ENCODE results near the gene CCDC188. TPM values are rescaled to one million over a fixed set of nuclear protein-coding genes. Genes with fewer than 3 reads are reported as not detected.

The CCDC188 gene
- polyA plus RNA-seq, 1 donor, result 2.7 TPM

DNA sequence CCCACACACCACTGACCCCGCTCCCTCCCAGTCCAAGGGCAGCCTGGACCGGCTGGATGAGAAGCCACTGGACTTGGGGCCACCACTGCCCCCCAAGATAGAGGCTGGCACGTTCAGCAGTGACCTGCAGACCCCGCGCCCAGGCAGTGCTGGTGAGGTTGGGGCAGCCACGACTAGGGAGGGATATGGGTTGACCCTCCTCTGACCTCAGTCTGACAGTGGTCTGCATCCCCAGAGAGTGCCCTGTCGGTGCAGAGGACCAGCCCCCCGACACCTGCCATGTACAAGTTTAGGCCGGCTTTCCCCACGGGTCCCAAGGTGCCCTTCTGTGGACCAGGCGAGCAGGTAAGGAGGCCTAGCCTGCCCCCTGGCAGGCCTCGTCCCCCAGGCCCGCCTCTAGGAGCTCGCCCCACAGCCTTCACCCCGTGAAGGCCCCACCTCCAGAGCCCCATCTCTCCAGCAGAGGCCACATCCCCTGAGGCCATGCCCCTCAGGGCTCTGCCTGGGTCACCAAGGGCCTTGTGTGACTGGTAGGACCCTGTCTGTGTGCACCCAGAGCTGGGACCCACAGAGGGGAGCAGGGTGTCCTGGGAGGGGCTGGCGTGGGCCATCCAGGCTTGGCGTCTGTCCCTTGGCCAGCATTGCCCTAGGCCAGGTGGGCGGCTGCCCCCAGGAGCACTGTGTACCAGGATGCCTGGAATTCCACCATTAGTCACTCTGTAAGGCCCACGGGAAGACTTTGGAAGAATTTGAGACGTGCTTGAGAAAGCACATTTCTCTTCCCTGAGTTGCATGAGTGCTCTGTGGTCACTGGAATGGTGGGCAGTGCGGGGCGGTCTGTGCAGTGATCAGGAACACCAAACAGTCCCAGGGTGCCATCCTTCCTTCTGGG is 9.4 kb downstream of the CCDC188 start:
- no CpG with 5 or more reads among the region's 22 CpGs for WGBS (ENCODE audit: insufficient coverage, low lambda C conversion rate)
- H3K9me3 ChIP-seq (ENCODE audit: control insufficient read depth, low read depth, low read length), result no peaks in the 10 kb centered on the region
- H3K27ac ChIP-seq (ENCODE audit: low read length), result no peak overlapping the region
- H3K27me3 ChIP-seq (ENCODE audit: control insufficient read depth, insufficient read depth, low read length), result no peaks in the 10 kb centered on the region
- peaks cover 35% of the 10 kb centered on the region for H3K36me3 ChIP-seq (ENCODE audit: control insufficient read depth, insufficient read depth, low read length)
- H3K4me3 ChIP-seq (ENCODE audit: low read length), result no peak overlapping the region
- peaks cover 2% of the 10 kb centered on the region for H3K4me1 ChIP-seq (ENCODE audit: control insufficient read depth, insufficient read depth, low read length)
- no peak for DNase-seq

- Histone ChIP-seq H3K4me3 (ENCODE audit: low read length) (no peak overlapping the region), H3K36me3 (ENCODE audit: control insufficient read depth, insufficient read depth, low read length) (peaks cover 33% of the 10 kb centered on the region), H3K4me1 (ENCODE audit: control insufficient read depth, insufficient read depth, low read length) (no peaks in the 10 kb centered on the region), H3K27me3 (ENCODE audit: control insufficient read depth, insufficient read depth, low read length) (no peaks in the 10 kb centered on the region), H3K27ac (ENCODE audit: low read length) (no peak overlapping the region), H3K9me3 (ENCODE audit: control insufficient read depth, low read depth, low read length) (no peaks in the 10 kb centered on the region)
- no peak for DNase-seq
- WGBS (ENCODE audit: insufficient coverage, low lambda C conversion rate), result no CpG with 5 or more reads among the region's 17 CpGs
Measured at GRCh38 chr22:20140521-20140964, 10.3 kb downstream of the CCDC188 start.

DNA sequence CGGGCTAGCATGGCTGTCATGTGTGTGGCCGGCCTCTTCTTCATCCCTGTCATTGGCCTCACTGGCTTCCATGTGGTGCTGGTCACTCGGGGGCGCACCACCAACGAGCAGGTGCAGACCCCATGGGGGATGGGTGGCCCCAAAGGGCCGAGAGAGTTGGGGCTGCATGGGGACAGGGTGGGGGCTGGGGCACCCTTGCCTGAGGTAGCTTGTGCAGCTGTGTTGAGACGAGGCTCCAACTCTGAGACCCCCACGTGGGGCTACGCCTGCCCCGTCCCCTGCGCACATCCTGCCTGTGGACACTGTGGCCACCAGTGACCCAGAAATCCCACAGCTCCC is 10.8 kb downstream of the CCDC188 start:
- Histone ChIP-seq H3K4me1 (ENCODE audit: control insufficient read depth, insufficient read depth, low read length) (no peaks in the 10 kb centered on the region), H3K9me3 (ENCODE audit: control insufficient read depth, low read depth, low read length) (no peaks in the 10 kb centered on the region), H3K4me3 (ENCODE audit: low read length) (no peak overlapping the region), H3K36me3 (ENCODE audit: control insufficient read depth, insufficient read depth, low read length) (peaks cover 32% of the 10 kb centered on the region), H3K27ac (ENCODE audit: low read length) (no peak overlapping the region), H3K27me3 (ENCODE audit: control insufficient read depth, insufficient read depth, low read length) (no peaks in the 10 kb centered on the region)
- WGBS (ENCODE audit: insufficient coverage, low lambda C conversion rate), result no CpG with 5 or more reads among the region's 11 CpGs
- DNase-seq, result no peak

- no peak overlapping the region for H3K4me3 ChIP-seq (ENCODE audit: low read length)
- WGBS (ENCODE audit: insufficient coverage, low lambda C conversion rate), result no CpG with 5 or more reads among the region's 36 CpGs
- H3K27ac ChIP-seq (ENCODE audit: low read length), result no peak overlapping the region
- no peaks in the 10 kb centered on the region for H3K4me1 ChIP-seq (ENCODE audit: control insufficient read depth, insufficient read depth, low read length)
- no peaks in the 10 kb centered on the region for H3K27me3 ChIP-seq (ENCODE audit: control insufficient read depth, insufficient read depth, low read length)
- H3K36me3 ChIP-seq (ENCODE audit: control insufficient read depth, insufficient read depth, low read length), result peaks cover 32% of the 10 kb centered on the region
- H3K9me3 ChIP-seq (ENCODE audit: control insufficient read depth, low read depth, low read length), result no peaks in the 10 kb centered on the region
- no peak for DNase-seq
Measured at GRCh38 chr22:20139391-20140106, 11.3 kb downstream of the CCDC188 start.

DNA sequence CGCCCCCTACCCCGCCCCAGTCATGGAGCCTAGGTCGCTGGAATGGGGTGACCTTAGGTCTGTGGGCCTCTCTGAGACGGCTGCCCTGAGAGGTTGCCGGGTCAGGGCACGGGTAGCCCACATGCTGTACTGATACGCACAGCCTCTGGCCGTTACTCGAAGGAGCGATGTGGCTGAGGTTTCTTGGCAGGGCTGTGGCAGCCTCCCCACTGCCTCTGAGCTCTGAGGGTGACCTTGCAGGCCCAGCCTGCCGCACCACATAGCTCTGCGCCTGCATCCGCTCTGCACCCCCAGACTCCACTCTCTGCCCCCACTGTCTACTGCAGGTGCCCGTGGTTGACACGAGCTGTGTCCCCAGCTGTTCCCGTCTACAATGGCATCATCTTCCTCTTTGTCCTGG is 12.0 kb downstream of the CCDC188 start:
- Histone ChIP-seq H3K27me3 (ENCODE audit: control insufficient read depth, insufficient read depth, low read length) (no peaks in the 10 kb centered on the region), H3K36me3 (ENCODE audit: control insufficient read depth, insufficient read depth, low read length) (peaks cover 32% of the 10 kb centered on the region), H3K4me3 (ENCODE audit: low read length) (no peak overlapping the region), H3K4me1 (ENCODE audit: control insufficient read depth, insufficient read depth, low read length) (peaks cover 2% of the 10 kb centered on the region), H3K9me3 (ENCODE audit: control insufficient read depth, low read depth, low read length) (no peaks in the 10 kb centered on the region), H3K27ac (ENCODE audit: low read length) (no peak overlapping the region)
- DNase-seq, result no peak
- no CpG with 5 or more reads among the region's 16 CpGs for WGBS (ENCODE audit: insufficient coverage, low lambda C conversion rate)

GRCh38 chr22:20138417-20138738 is 12.5 kb downstream of the CCDC188 start:
- no peaks in the 10 kb centered on the region for H3K9me3 ChIP-seq (ENCODE audit: control insufficient read depth, low read depth, low read length)
- H3K4me3 ChIP-seq (ENCODE audit: low read length), result no peak overlapping the region
- H3K27ac ChIP-seq (ENCODE audit: low read length), result no peak overlapping the region
- DNase-seq, result no peak
- H3K4me1 ChIP-seq (ENCODE audit: control insufficient read depth, insufficient read depth, low read length), result peaks cover 4% of the 10 kb centered on the region
- WGBS (ENCODE audit: insufficient coverage, low lambda C conversion rate), result no CpG with 5 or more reads among the region's 4 CpGs
- H3K27me3 ChIP-seq (ENCODE audit: control insufficient read depth, insufficient read depth, low read length), result no peaks in the 10 kb centered on the region
- H3K36me3 ChIP-seq (ENCODE audit: control insufficient read depth, insufficient read depth, low read length), result peaks cover 32% of the 10 kb centered on the region

DNA sequence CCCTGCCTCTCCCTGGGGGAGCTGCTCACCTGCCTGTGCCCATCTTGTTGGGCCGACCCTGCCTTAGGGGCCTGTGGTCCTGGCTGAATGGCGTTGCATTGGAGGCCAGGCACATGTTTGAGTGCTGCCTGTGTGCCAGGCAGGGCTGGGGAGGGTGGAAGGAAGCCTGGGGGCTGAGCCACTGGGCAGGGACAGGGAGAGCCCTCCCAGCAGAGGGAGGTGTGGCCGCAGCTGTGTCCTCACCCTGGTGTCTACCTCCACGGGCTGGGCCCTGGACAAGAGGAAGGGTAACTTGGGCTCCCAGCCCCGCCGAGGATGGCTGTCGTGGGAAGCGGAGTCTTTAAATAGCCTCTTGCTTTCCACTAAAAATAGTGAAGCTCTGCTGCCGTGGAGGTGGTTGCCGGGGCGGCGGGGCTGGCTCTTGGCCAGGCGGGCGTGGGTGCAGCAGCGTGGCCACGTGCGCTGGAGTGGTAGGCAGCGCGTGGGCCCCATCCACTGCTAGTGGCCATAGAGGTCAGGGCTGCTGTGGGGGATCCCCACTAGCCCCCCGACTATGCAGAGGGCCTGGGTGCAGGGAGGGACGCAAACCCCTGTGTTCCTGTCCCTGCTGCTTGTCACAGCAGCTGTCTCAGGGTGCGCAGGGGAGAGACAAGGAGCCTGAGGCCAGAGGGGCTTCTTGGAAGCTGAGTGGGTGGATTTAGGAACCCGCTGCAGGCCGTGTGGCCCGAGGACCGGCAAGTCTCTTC is 13.0 kb downstream of the CCDC188 start:
- no peak for DNase-seq
- Histone ChIP-seq H3K36me3 (ENCODE audit: control insufficient read depth, insufficient read depth, low read length) (peaks cover 32% of the 10 kb centered on the region), H3K9me3 (ENCODE audit: control insufficient read depth, low read depth, low read length) (no peaks in the 10 kb centered on the region), H3K27ac (ENCODE audit: low read length) (no peak overlapping the region), H3K27me3 (ENCODE audit: control insufficient read depth, insufficient read depth, low read length) (no peaks in the 10 kb centered on the region), H3K4me1 (ENCODE audit: control insufficient read depth, insufficient read depth, low read length) (peaks cover 6% of the 10 kb centered on the region), H3K4me3 (ENCODE audit: low read length) (no peak overlapping the region)
- no CpG with 5 or more reads among the region's 26 CpGs for WGBS (ENCODE audit: insufficient coverage, low lambda C conversion rate)

GRCh38 chr22:20137113-20137512 is 13.7 kb downstream of the CCDC188 start:
- Histone ChIP-seq H3K36me3 (ENCODE audit: control insufficient read depth, insufficient read depth, low read length) (peaks cover 27% of the 10 kb centered on the region), H3K9me3 (ENCODE audit: control insufficient read depth, low read depth, low read length) (no peaks in the 10 kb centered on the region), H3K4me1 (ENCODE audit: control insufficient read depth, insufficient read depth, low read length) (peaks cover 11% of the 10 kb centered on the region), H3K27me3 (ENCODE audit: control insufficient read depth, insufficient read depth, low read length) (no peaks in the 10 kb centered on the region), H3K27ac (ENCODE audit: low read length) (no peak overlapping the region), H3K4me3 (ENCODE audit: low read length) (no peak overlapping the region)
- WGBS (ENCODE audit: insufficient coverage, low lambda C conversion rate), result no CpG with 5 or more reads among the region's 13 CpGs
- DNase-seq, result no peak

- WGBS (ENCODE audit: insufficient coverage, low lambda C conversion rate), result no CpG with 5 or more reads among the region's 5 CpGs
- Histone ChIP-seq H3K9me3 (ENCODE audit: control insufficient read depth, low read depth, low read length) (no peaks in the 10 kb centered on the region), H3K36me3 (ENCODE audit: control insufficient read depth, insufficient read depth, low read length) (peaks cover 22% of the 10 kb centered on the region), H3K4me3 (ENCODE audit: low read length) (no peak overlapping the region), H3K27me3 (ENCODE audit: control insufficient read depth, insufficient read depth, low read length) (no peaks in the 10 kb centered on the region), H3K27ac (ENCODE audit: low read length) (no peak overlapping the region), H3K4me1 (ENCODE audit: control insufficient read depth, insufficient read depth, low read length) (peaks cover 11% of the 10 kb centered on the region)
- no peak for DNase-seq
Measured at GRCh38 chr22:20136603-20136873, 14.3 kb downstream of the CCDC188 start.

DNA sequence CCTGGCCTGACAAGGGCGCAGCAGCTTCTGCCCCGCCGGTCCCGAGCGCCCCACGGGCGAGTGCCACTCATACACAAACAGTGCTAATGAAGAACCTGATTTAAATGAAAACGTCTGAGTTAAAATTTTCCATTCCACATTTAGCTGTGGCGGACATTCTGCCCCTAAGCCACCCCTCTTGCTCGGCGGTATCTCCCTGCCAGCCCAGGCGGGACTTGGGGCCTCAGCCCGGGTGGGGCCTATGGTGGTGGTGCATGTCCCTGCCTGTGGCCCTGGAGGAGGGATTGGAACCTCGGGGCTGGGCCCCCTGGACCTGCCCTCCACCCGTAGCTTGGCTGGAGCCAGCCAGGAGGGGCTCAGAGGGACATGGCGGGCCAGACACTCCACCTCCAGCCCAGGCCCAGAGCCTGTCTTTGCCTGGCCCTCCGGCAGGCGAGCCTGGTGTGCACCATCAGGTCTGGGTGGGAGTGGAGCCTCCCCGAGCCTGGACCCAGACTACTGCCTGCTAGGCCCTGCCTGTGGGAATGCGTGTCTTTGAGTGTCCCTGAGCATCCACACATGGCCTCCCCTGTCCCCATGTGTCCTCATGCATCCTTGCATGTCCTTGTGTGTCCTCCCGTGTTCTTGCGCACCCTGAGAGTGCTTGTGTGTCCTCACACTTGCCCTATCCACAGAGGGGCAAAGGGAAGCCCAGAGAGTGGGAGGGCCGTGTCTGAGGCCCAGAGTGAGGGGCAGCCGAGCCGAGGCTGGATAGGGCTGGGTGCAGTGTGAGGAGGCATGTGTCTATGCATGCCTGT is 14.9 kb downstream of the CCDC188 start:
- Histone ChIP-seq H3K27ac (ENCODE audit: low read length) (no peak overlapping the region), H3K4me1 (ENCODE audit: control insufficient read depth, insufficient read depth, low read length) (peaks cover 11% of the 10 kb centered on the region), H3K9me3 (ENCODE audit: control insufficient read depth, low read depth, low read length) (no peaks in the 10 kb centered on the region), H3K36me3 (ENCODE audit: control insufficient read depth, insufficient read depth, low read length) (peaks cover 18% of the 10 kb centered on the region), H3K4me3 (ENCODE audit: low read length) (no peak overlapping the region), H3K27me3 (ENCODE audit: control insufficient read depth, insufficient read depth, low read length) (no peaks in the 10 kb centered on the region)
- DNase-seq, result no peak
- no CpG with 5 or more reads among the region's 25 CpGs for WGBS (ENCODE audit: insufficient coverage, low lambda C conversion rate)

Data from large intestine (tissue), 3 donors.